DND-41 (cell line): Measurements from ENCODE around the gene ZFYVE28.

Experiments used
- ATAC-seq: fragments of 200-7000 bp; cut with Tn5 transposase; 3 replicates; pipeline ENCODE4 v1.9.1; 2021; ENCODE audit warnings: low read depth; ENCODE audit not compliant: insufficient read depth
- DNase-seq: peaks from one replicate; pipeline ENCODE4 v3.0.0-alpha.2; 2020
- H2AFZ ChIP-seq: 2 replicates; pipeline ENCODE4 v1.6.0; 2012; ENCODE audit warnings: low read depth, low read length
- H3K27ac ChIP-seq: 2 replicates; pipeline ENCODE4 v1.5.1; 2012; ENCODE audit warnings: low read length, inconsistent platforms
- H3K27me3 ChIP-seq: fragments of 200-600 bp; sonication (generic); 2 replicates; pipeline ENCODE4 v1.6.0; 2012; ENCODE audit warnings: low read length, mild to moderate bottlenecking, inconsistent platforms; ENCODE audit not compliant: insufficient read depth, poor library complexity
- H3K36me3 ChIP-seq: 2 replicates; pipeline ENCODE4 v1.5.1; 2012; ENCODE audit warnings: low read length, inconsistent platforms; ENCODE audit not compliant: insufficient read depth
- H3K4me1 ChIP-seq: 2 replicates; pipeline ENCODE4 v1.5.1; 2012; ENCODE audit warnings: mild to moderate bottlenecking, low read length; ENCODE audit not compliant: insufficient read depth
- H3K4me2 ChIP-seq: 2 replicates; pipeline ENCODE4 v1.6.0; 2012; ENCODE audit warnings: mild to moderate bottlenecking, moderate library complexity, low read length, inconsistent platforms; ENCODE audit not compliant: insufficient read depth
- H3K4me3 ChIP-seq, 2 experiments: fragments of 200-600 bp in 1 of 2; shearing (Covaris generic) in 1 of 2; 2 replicates each; pipeline ENCODE4 v1.5.1; 2012 to 2016; ENCODE audit warnings: inconsistent platforms in 2 of 2, low read length in 2 of 2, mild to moderate bottlenecking in 2 of 2, low read depth in 1 of 2, moderate library complexity in 1 of 2
- H3K79me2 ChIP-seq: 2 replicates; pipeline ENCODE4 v1.6.0; 2012; ENCODE audit warnings: low read length, inconsistent platforms; ENCODE audit not compliant: insufficient read depth
- H3K9ac ChIP-seq: 2 replicates; pipeline ENCODE4 v1.6.0; 2012; ENCODE audit warnings: low read depth, mild to moderate bottlenecking, inconsistent platforms, low read length, moderate library complexity
- H3K9me3 ChIP-seq: 2 replicates; pipeline ENCODE4 v1.5.1; 2012; ENCODE audit warnings: low read length, moderate library complexity, mild to moderate bottlenecking, inconsistent platforms; ENCODE audit not compliant: insufficient read depth, severe bottlenecking
- H4K20me1 ChIP-seq: 2 replicates; pipeline ENCODE4 v1.6.0; 2012; ENCODE audit warnings: low read length; ENCODE audit not compliant: insufficient read depth
- CTCF ChIP-seq: IDR thresholded peaks from 2 replicates; pipeline ENCODE4 v1.5.1; 2012; ENCODE audit warnings: borderline replicate concordance, low read length, moderate library complexity, mild to moderate bottlenecking; ENCODE audit not compliant: poor library complexity, severe bottlenecking; ENCODE audit errors: extremely low read depth
- EZH2 ChIP-seq: IDR thresholded peaks from 3 replicates; pipeline ENCODE4 v1.6.1; 2012; ENCODE audit warnings: borderline replicate concordance, low read depth, mild to moderate bottlenecking, moderate library complexity, low read length, inconsistent platforms; ENCODE audit not compliant: severe bottlenecking

Gene ZFYVE28

GRCh38 chr4:2415213-2415612 lies 3.2 kb downstream of the ZFYVE28 start:
- Histone ChIP-seq H3K9ac (no peak overlapping the region), H3K79me2 (no peaks in the 10 kb centered on the region), H3K4me1 (peaks cover 41% of the 10 kb centered on the region), H2AFZ (no peak overlapping the region), H4K20me1 (peaks cover 46% of the 10 kb centered on the region), H3K4me2 (no peak overlapping the region), H3K4me3 (no peak overlapping the region), H3K9me3 (no peaks in the 10 kb centered on the region), H3K27me3 (peaks cover 34% of the 10 kb centered on the region), H3K27ac (no peak overlapping the region), H3K36me3 (no peaks in the 10 kb centered on the region)
- no peak for ATAC-seq
- TF ChIP-seq EZH2 (no peak), CTCF (no peak)
- no peak for DNase-seq

GRCh38 chr4:2413821-2414610 lies 4.4 kb downstream of the ZFYVE28 start:
- H3K36me3 ChIP-seq: no peaks in the 10 kb centered on the region
- ATAC-seq (no peak), DNase-seq (no peak)
- H3K4me2 ChIP-seq: peak overlapping the region; percentile 59
- H2AFZ ChIP-seq: no peak overlapping the region
- H3K79me2 ChIP-seq: no peaks in the 10 kb centered on the region
- H3K4me1 ChIP-seq: peaks cover 38% of the 10 kb centered on the region
- H3K9me3 ChIP-seq: no peaks in the 10 kb centered on the region
- TF ChIP-seq EZH2 (no peak), CTCF (no peak)
- peaks cover 35% of the 10 kb centered on the region for H3K27me3 ChIP-seq
- peaks cover 58% of the 10 kb centered on the region for H4K20me1 ChIP-seq
- no peak overlapping the region; the same call in 1 of the 2 replicates for H3K9ac ChIP-seq
- no peak overlapping the region for H3K27ac ChIP-seq
- H3K4me3 ChIP-seq: peak overlapping the region in 1 of 2 experiments; percentile 36; a peak in 2 of 4 replicates

GRCh38 chr4:2412885-2413716 lies 5.3 kb downstream of the ZFYVE28 start:
- H3K27me3 ChIP-seq: peaks cover 32% of the 10 kb centered on the region
- peak; percentile 88 for ATAC-seq
- peak; percentile 90 for DNase-seq
- no peak overlapping the region for H2AFZ ChIP-seq
- H3K9me3 ChIP-seq: no peaks in the 10 kb centered on the region
- H4K20me1 ChIP-seq: peaks cover 66% of the 10 kb centered on the region
- no peaks in the 10 kb centered on the region for H3K79me2 ChIP-seq
- peak overlapping the region; percentile 59 for H3K4me2 ChIP-seq
- peak overlapping the region; percentile 43; the same call in 1 of the 2 replicates for H3K27ac ChIP-seq
- H3K36me3 ChIP-seq: no peaks in the 10 kb centered on the region
- TF ChIP-seq CTCF: peak; percentile 70
- TF ChIP-seq EZH2: no peak
- peaks cover 34% of the 10 kb centered on the region for H3K4me1 ChIP-seq
- peak overlapping the region in 1 of 2 experiments; percentile 36; a peak in 2 of 4 replicates for H3K4me3 ChIP-seq
- no peak overlapping the region; the same call in 1 of the 2 replicates for H3K9ac ChIP-seq
